SH-SY5Y (cell line): ENCODE results near the gene UBE4B.

Experiments
- GATA2 ChIP-seq: IDR thresholded peaks from 2 replicates; pipeline ENCODE4 v1.6.1; 2011; ENCODE audit warnings: mild to moderate bottlenecking, low read depth, low read length
- GATA3 ChIP-seq: IDR thresholded peaks from 2 replicates; pipeline ENCODE4 v1.6.1; 2011; ENCODE audit warnings: low read depth, mild to moderate bottlenecking, low read length, moderate library complexity

DNA sequence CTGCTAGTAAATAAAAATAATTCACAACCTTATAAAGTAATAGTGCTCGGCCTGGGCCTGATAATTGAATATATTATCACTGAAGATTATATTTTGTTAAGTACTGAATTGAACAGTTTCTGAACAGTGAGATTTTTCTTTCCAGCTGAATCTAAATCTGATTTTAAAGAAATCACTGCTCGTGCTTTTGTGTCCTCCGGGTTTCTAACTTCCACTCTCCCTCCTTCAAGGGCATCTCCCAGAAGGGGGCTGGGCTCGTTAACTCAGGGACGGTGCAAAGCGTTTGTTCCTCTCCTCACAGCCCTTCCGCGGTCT is 176.8 kb downstream of the UBE4B start:
- TF ChIP-seq GATA3, result no peak
- TF ChIP-seq GATA2, result no peak
